Kidney (tissue), 14 donors: ENCODE results near the gene NATD1. TPM values are rescaled to one million over a fixed set of nuclear protein-coding genes. Genes with fewer than 3 reads are reported as not detected.
"Not testable (repeated sequence)": the region's sequence is repeated elsewhere in the genome, so short reads cannot be mapped to it uniquely, and the experiment has no call there.

Experiments used
- DNase-seq, 5 donors: peaks; one replicate each; pipeline ENCODE4 v3.0.0-alpha.2; 2013 to 2020
- FAIRE-seq: peaks from 2 replicates; lab custom pipeline; 2012; peaks lifted over from hg19 to GRCh38; lab: Jason Lieb, UNC
- H3K27ac ChIP-seq, 2 donors: one replicate each; pipeline ENCODE4 v1.7.0; 2013; ENCODE audit warnings: low read depth in 2 of 2, low read length in 2 of 2, inconsistent platforms in 1 of 2
- H3K27me3 ChIP-seq: one replicate; pipeline ENCODE4 v1.7.1; 2013; ENCODE audit warnings: low read length, inconsistent platforms; ENCODE audit not compliant: control insufficient read depth, insufficient read depth
- H3K36me3 ChIP-seq, 3 donors: one replicate each; pipeline versions ENCODE4 v1.7.0 to v1.7.1; 2013; ENCODE audit warnings: low read length in 3 of 3, control low read depth in 1 of 3, inconsistent platforms in 1 of 3; ENCODE audit not compliant: insufficient read depth in 3 of 3, control insufficient read depth in 2 of 3
- H3K4me1 ChIP-seq, 3 donors: one replicate each; pipeline versions ENCODE4 v1.7.0 to v1.7.1; 2013; ENCODE audit warnings: low read length in 3 of 3, inconsistent platforms in 1 of 3, low read depth in 1 of 3; ENCODE audit not compliant: control insufficient read depth in 2 of 3, insufficient read depth in 2 of 3
- H3K4me3 ChIP-seq, 3 donors: one replicate each; pipeline versions ENCODE4 v1.7.0 to v1.8.1; 2013; ENCODE audit warnings: low read length in 3 of 3, control low read depth in 1 of 3, inconsistent platforms in 1 of 3
- H3K9ac ChIP-seq, 3 donors: one replicate each; pipeline versions ENCODE4 v1.7.0 to v1.7.1; 2013; ENCODE audit warnings: low read length in 3 of 3, control low read depth in 1 of 3, inconsistent platforms in 1 of 3
- H3K9me3 ChIP-seq, 3 donors: one replicate each; pipeline versions ENCODE4 v1.7.0 to v1.7.1; 2013; ENCODE audit warnings: low read length in 3 of 3, control low read depth in 1 of 3, inconsistent platforms in 1 of 3; ENCODE audit not compliant: control insufficient read depth in 2 of 3, insufficient read depth in 1 of 3
- CTCF ChIP-seq: IDR thresholded peaks from 3 replicates; pipeline ENCODE4 v1.5.1; 2012; ENCODE audit warnings: mild to moderate bottlenecking, moderate library complexity, borderline replicate concordance; ENCODE audit not compliant: insufficient read depth; ENCODE audit errors: extremely low read depth
- intact Hi-C: fragments of 100-400 bp; cut with DNase I; formaldehyde crosslinking; loops from one replicate; pipeline ENCODE4 v1.11.1; 2022
- polyA plus RNA-seq: library from polyadenylated mRNA; stranded (reverse); fragments of 350-450 nt; fragmentation: Illumina TruSeq; extraction: RNeasy Lipid Tissue Mini Kit (QIAGEN cat#74804); gene quantifications from one replicate; pipeline ENCODE4 v1.2.3, GENCODE V29; 2014; ENCODE audit warnings: low read depth, low replicate concordance; ENCODE audit not compliant: insufficient read depth
- total RNA-seq: library from RNA; stranded (reverse); fragmentation: NEBNext Ultra II Directional; extraction: Animal tissue kit (Norgen Biotek cat#: 25700); gene quantifications from one replicate; pipeline ENCODE4 v1.2.1, GENCODE V29; 2021
- donor health status: control.
- donor health status: control.
- donor health status: control.
- donor health status: control.
- donor health status: control.
- donor health status: DM: yes; HTN: yes; CAD: no.
- donor health status: Normal renal cell carcinoma (clear cell type).

NATD1 gene
- total and polyA plus RNA-seq, 2 donors from 2014 or later, result 5.0 to 14.2 TPM

- FAIRE-seq, result no peak
- no peak overlapping the region for H3K4me3 ChIP-seq
- H3K9me3 ChIP-seq, result no peaks in the 10 kb centered on the region
- TF ChIP-seq CTCF, result no peak
- no peak overlapping the region for H3K9ac ChIP-seq
- H3K27ac ChIP-seq, result no peak overlapping the region
- intact Hi-C loops, result no loop called here
- no peaks in the 10 kb centered on the region for H3K27me3 ChIP-seq
- no peaks in the 10 kb centered on the region for H3K4me1 ChIP-seq
- peak in 1 of 5 donors; percentile 13 for DNase-seq
- peaks cover 2 to 5% (median 3%) of the 10 kb centered on the region in 3 donors for H3K36me3 ChIP-seq
Observed at GRCh38 chr17:21194226-21194625, 59.0 kb downstream of the NATD1 start.

- Histone ChIP-seq H3K36me3 (peaks cover 2 to 12% (median 3%) of the 10 kb centered on the region in 3 donors), H3K4me1 (no peaks in the 10 kb centered on the region), H3K27ac (no peak overlapping the region), H3K27me3 (no peaks in the 10 kb centered on the region), H3K4me3 (no peak overlapping the region), H3K9me3 (no peaks in the 10 kb centered on the region), H3K9ac (no peak overlapping the region)
- no peak for FAIRE-seq
- DNase-seq, result no peak
- intact Hi-C loops, result no loop called here
- no peak for TF ChIP-seq CTCF
Observed at GRCh38 chr17:21193031-21193430, 60.2 kb downstream of the NATD1 start.

- H3K4me1 ChIP-seq, H3K27ac ChIP-seq, DNase-seq, intact Hi-C loops, FAIRE-seq, H3K9me3 ChIP-seq, H3K27me3 ChIP-seq, H3K4me3 ChIP-seq, H3K9ac ChIP-seq: not testable (repeated sequence)
- H3K36me3 ChIP-seq, result peaks cover 2 to 11% (median 3%) of the 10 kb centered on the region in 3 donors
Observed at GRCh38 chr17:21192414-21192813, 60.8 kb downstream of the NATD1 start.

GRCh38 chr17:21191698-21192097 lies 61.5 kb downstream of the NATD1 start:
- Histone ChIP-seq H3K4me1 (no peaks in the 10 kb centered on the region), H3K4me3 (no peak overlapping the region), H3K36me3 (peaks cover 2 to 11% (median 3%) of the 10 kb centered on the region in 3 donors), H3K9me3 (no peaks in the 10 kb centered on the region), H3K9ac (no peak overlapping the region), H3K27ac (peak overlapping the region in 1 of 2 donors; percentile 32), H3K27me3 (no peaks in the 10 kb centered on the region)
- FAIRE-seq (no peak), DNase-seq (no peak)
- TF ChIP-seq CTCF, result no peak
- intact Hi-C loops, result no loop called here
